Fibroblast of pulmonary artery (primary cell): ENCODE measurements around the gene ZNF431.

Experiments
- DNase-seq: peaks from one replicate; pipeline ENCODE4 v3.0.0-alpha.2; 2010; ENCODE audit warnings: low read depth
- H3K4me3 ChIP-seq: replicated peaks from 2 replicates; pipeline ENCODE4 v1.5.1; 2011; ENCODE audit warnings: low read depth, mild to moderate bottlenecking, control low read depth, low read length, moderate library complexity
- CTCF ChIP-seq: IDR thresholded peaks from 2 replicates; pipeline ENCODE4 v1.5.1; 2011; ENCODE audit warnings: mild to moderate bottlenecking, control low read depth, low read length, inconsistent platforms; ENCODE audit errors: missing control alignments

ZNF431 gene

DNA sequence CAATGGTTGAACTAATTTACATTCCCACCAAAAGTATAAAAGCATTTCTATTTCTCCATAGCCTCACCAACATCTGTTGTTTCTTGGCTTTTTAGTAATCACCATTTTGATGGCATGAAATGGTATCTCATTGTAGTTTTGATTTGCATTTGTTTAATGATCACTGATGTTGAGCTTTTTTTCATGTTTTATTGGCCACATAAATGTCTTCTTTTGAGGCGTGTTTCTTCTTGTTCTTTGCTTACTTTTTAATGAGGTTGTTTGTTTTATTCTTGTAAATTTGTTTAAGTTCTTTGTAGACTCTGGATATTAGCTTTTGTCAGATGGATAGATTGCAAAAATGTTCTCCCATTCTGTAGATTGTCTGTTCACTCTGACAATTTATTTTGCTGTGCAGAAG, 31.7 kb upstream of the ZNF431 start:
- TF ChIP-seq CTCF = no peak
- no peak overlapping the region for H3K4me3 ChIP-seq
- DNase-seq = no peak

GRCh38 chr19:21115430-21115829, 26.4 kb upstream of the ZNF431 start:
- no peak for TF ChIP-seq CTCF
- H3K4me3 ChIP-seq = no peak overlapping the region
- no peak for DNase-seq

- TF ChIP-seq CTCF = no peak
- no peak for DNase-seq
- H3K4me3 ChIP-seq = no peak overlapping the region
Measured at GRCh38 chr19:21117041-21117907, 24.6 kb upstream of the ZNF431 start.

DNA sequence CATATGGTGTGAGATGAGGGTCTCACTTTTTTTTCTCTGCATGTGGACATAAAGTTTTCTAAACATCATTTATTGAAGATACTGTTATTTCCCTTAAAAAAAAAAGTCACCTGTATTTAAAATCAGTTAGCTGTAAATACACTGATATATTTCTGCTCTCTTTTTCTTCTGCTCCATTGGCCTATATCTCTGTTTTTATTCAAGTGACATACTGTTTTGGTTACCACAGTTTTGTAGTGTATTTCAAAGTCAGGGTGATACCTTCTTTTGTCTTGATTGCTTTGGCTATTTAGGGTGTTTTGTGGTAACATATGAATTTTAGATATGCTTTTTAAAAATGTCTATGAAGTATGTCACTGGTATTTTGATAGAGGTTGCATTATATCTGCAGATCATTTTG, 15.8 kb upstream of the ZNF431 start:
- no peak overlapping the region for H3K4me3 ChIP-seq
- DNase-seq = no peak
- no peak for TF ChIP-seq CTCF

GRCh38 chr19:21127001-21127400, 14.8 kb upstream of the ZNF431 start:
- DNase-seq = no peak
- no peak for TF ChIP-seq CTCF
- no peak overlapping the region for H3K4me3 ChIP-seq

DNA sequence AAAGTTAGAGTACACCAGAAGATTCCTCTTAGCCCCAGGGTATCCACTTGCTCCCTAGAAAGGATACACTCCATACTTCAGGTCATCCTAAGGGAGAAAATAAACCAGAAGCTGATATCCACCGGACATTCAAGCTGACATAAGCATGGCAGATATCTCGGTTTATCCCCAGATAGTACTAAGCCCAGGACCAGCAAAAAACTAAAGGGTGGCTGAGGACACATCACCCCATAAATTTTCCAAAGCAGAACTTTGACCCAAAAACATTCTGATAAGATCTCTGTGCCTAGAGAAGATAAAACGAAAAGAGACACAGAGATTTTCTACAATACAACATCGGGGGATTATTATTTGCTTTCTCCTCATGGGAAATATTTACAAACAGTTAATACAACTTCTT, 13.9 kb upstream of the ZNF431 start:
- DNase-seq = no peak
- TF ChIP-seq CTCF = no peak
- H3K4me3 ChIP-seq = no peak overlapping the region
